Esophagus muscularis mucosa (tissue), 4 donors: Measurements from ENCODE around the gene GSTT2.

Experiments used
- CTCF ChIP-seq, 3 experiments: fragments of 200-600 bp in 2 of 3; fragments of 450-650 bp in 1 of 3; sonication (generic) in 2 of 3; IDR thresholded peaks; one replicate each; pipeline ENCODE4 v1.5.1; 2017 to 2019; ENCODE audit warnings: antibody characterized with exemption in 3 of 3, mild to moderate bottlenecking in 2 of 3, moderate library complexity in 1 of 3
- EP300 ChIP-seq: sonication (generic); formaldehyde crosslinking; IDR thresholded peaks from one replicate; pipeline ENCODE4 v1.6.1; 2017; ENCODE audit warnings: antibody characterized with exemption
- POLR2A ChIP-seq: fragments of 450-650 bp; IDR thresholded peaks from one replicate; pipeline ENCODE4 v1.6.1; 2017; ENCODE audit warnings: antibody characterized with exemption, moderate library complexity, mild to moderate bottlenecking, low read depth
- POLR2AphosphoS5 ChIP-seq, 2 donors: sonication (generic); formaldehyde crosslinking; IDR thresholded peaks; one replicate each; pipeline ENCODE4 v1.6.1; 2017; ENCODE audit warnings: antibody characterized with exemption in 2 of 2

- TF ChIP-seq POLR2A (no peak), CTCF (IDR thresholded peaks at IDR 0.05) (no peak), POLR2AphosphoS5 (IDR thresholded peaks at IDR 0.05) (no peak), EP300 (no peak)
Measured at GRCh38 chr22:24006207-24006913, 26.4 kb downstream of the GSTT2 start.
